ENCODE measurements around the gene NUDT13. TPM values are rescaled to one million over a fixed set of nuclear protein-coding genes. Genes with fewer than 3 reads are reported as not detected.

The NUDT13 gene
- total and polyA plus RNA-seq, 9 of the 15 experiments (the other 6 are each of a cell fraction or from before 2014, with no cell fraction given), result 4.7 to 11.1 (median 5.6) TPM

GRCh38 chr10:73094986-73095480, 15.2 kb upstream of the NUDT13 start (continued):
- TF ChIP-seq MNT (conservative IDR thresholded peaks at IDR 0.05) (0 out of 4 replicates have a peak, but pooled peaks of 1 of the 2 experiments have one; percentile 14), THRAP3 (IDR thresholded peaks at IDR 0.05; ENCODE audit: borderline replicate concordance) (no peak), SIX5 (IDR thresholded peaks at IDR 0.05; ENCODE audit: borderline replicate concordance in 1 of 2, insufficient read depth in 1 of 2, low read depth in 1 of 2, low read length in 2 of 2) (no peak), MEF2A (IDR thresholded peaks at IDR 0.05; ENCODE audit: control insufficient read depth, low read depth, low read length) (no peak), RNF219 (CRISPR knock-in tag; IDR thresholded peaks at IDR 0.05) (no peak), IFI16 (CRISPR knock-in tag; IDR thresholded peaks at IDR 0.05) (no peak), MYC (IDR thresholded peaks at IDR 0.05; ENCODE audit: low read depth, low read length) (no peak), MYC (CRISPR knock-in tag; IDR thresholded peaks at IDR 0.05; ENCODE audit: borderline replicate concordance, low read depth) (no peak), ATF3 (IDR thresholded peaks at IDR 0.05) (no peak), ATF3 (CRISPR knock-in tag; conservative IDR thresholded peaks at IDR 0.05) (no peak), THAP7 (CRISPR knock-in tag; IDR thresholded peaks at IDR 0.05) (no peak), TCF7L2 (IDR thresholded peaks at IDR 0.05; ENCODE audit: low read depth, low read length) (no peak), ZNF398 (CRISPR knock-in tag; IDR thresholded peaks at IDR 0.05) (no peak), HDGF (IDR thresholded peaks at IDR 0.05) (no peak), MTF1 (CRISPR knock-in tag; IDR thresholded peaks at IDR 0.05; ENCODE audit: borderline replicate concordance) (no peak), DDX20 (tag; IDR thresholded peaks at IDR 0.05; ENCODE audit: low read depth) (no peak), SMARCA5 (IDR thresholded peaks at IDR 0.05) (0 out of 2 replicates have a peak, but pooled peaks have one; percentile 61), ZNF146 (CRISPR knock-in tag; IDR thresholded peaks at IDR 0.05; ENCODE audit: unreplicated experiment) (no peak), ZZZ3 (IDR thresholded peaks at IDR 0.05) (no peak)

All from K562 (cell line).